Hepatocyte (in vitro differentiated cells): ENCODE data around the gene FAM171A2. TPM values are rescaled to one million over a fixed set of nuclear protein-coding genes. Genes with fewer than 3 reads are reported as not detected.

ENCODE experiments used
- DNase-seq: peaks from one replicate; pipeline ENCODE4 v3.0.0-alpha.2; 2016; ENCODE audit warnings: low spot score
- H2AFZ ChIP-seq: fragments of 200-600 bp; sonication (generic); 2 replicates; pipeline ENCODE4 v1.6.0; 2016; ENCODE audit warnings: antibody characterized with exemption, mild to moderate bottlenecking
- H3K27ac ChIP-seq: fragments of 200-600 bp; sonication (generic); 2 replicates; pipeline ENCODE4 v1.5.1; 2016; ENCODE audit warnings: mild to moderate bottlenecking
- H3K27me3 ChIP-seq: fragments of 200-600 bp; sonication (generic); 2 replicates; pipeline ENCODE4 v1.6.1; 2016
- H3K36me3 ChIP-seq: fragments of 200-600 bp; sonication (generic); replicated peaks from 2 replicates; pipeline ENCODE4 v1.5.1; 2016; ENCODE audit warnings: low read depth; ENCODE audit not compliant: insufficient read depth
- H3K4me1 ChIP-seq: fragments of 200-600 bp; sonication (generic); 2 replicates; pipeline ENCODE4 v1.5.1; 2016; ENCODE audit warnings: mild to moderate bottlenecking, moderate library complexity; ENCODE audit not compliant: insufficient read depth
- H3K4me2 ChIP-seq: fragments of 200-600 bp; sonication (generic); 2 replicates; pipeline ENCODE4 v1.6.0; 2016
- H3K4me3 ChIP-seq: fragments of 200-600 bp; sonication (generic); 2 replicates; pipeline ENCODE4 v1.5.1; 2016; ENCODE audit warnings: mild to moderate bottlenecking
- H3K79me2 ChIP-seq: fragments of 200-600 bp; sonication (generic); 2 replicates; pipeline ENCODE4 v1.6.0; 2017; ENCODE audit warnings: mild to moderate bottlenecking
- H3K9me2 ChIP-seq: fragments of 200-600 bp; sonication (generic); replicated peaks from 2 replicates; pipeline ENCODE4 v1.6.0; 2017; ENCODE audit warnings: mild to moderate bottlenecking; ENCODE audit not compliant: insufficient read depth
- H3K9me3 ChIP-seq: fragments of 200-600 bp; sonication (generic); 2 replicates; pipeline ENCODE4 v1.5.1; 2016; ENCODE audit warnings: low read depth, mild to moderate bottlenecking
- H4K20me1 ChIP-seq: fragments of 200-600 bp; sonication (generic); 2 replicates; pipeline ENCODE4 v1.6.0; 2016; ENCODE audit warnings: mild to moderate bottlenecking; ENCODE audit not compliant: insufficient read depth, poor library complexity, severe bottlenecking
- CTCF ChIP-seq: fragments of 200-600 bp; sonication (generic); IDR thresholded peaks from 2 replicates; pipeline ENCODE4 v1.5.1; 2016; ENCODE audit warnings: antibody characterized with exemption, mild to moderate bottlenecking; ENCODE audit not compliant: poor library complexity
- EZH2 ChIP-seq: fragments of 200-600 bp; sonication (generic); IDR thresholded peaks from 2 replicates; pipeline ENCODE4 v1.6.1; 2016; ENCODE audit warnings: antibody characterized with exemption, mild to moderate bottlenecking, borderline replicate concordance
- EZH2phosphoT487 ChIP-seq: fragments of 200-600 bp; sonication (generic); IDR thresholded peaks from one replicate; pipeline ENCODE4 v1.6.1; 2018; ENCODE audit warnings: antibody characterized with exemption, mild to moderate bottlenecking, low read depth, moderate library complexity; ENCODE audit not compliant: unreplicated experiment, severe bottlenecking
- WGBS: methylation state at CpG from one replicate; pipeline ENCODE4 v1.1.6; 2016; ENCODE audit warnings: low lambda C conversion rate; ENCODE audit errors: missing lambda C conversion rate; 5-methylcytosine and 5-hydroxymethylcytosine counted together
- polyA plus RNA-seq: library from polyadenylated mRNA; unstranded; fragments of >200 nt; fragmentation: Nextera tagmentation; extraction: Ambion mirVana; gene quantifications from 2 replicates; pipeline ENCODE4 v1.2.1, GENCODE V29; 2016
- total RNA-seq: library from RNA; depleted of rRNA; stranded (reverse); fragments of >200 nt; gene quantifications from 2 replicates; pipeline ENCODE4 v1.2.3, GENCODE V29; 2014

The FAM171A2 gene
- total and polyA plus RNA-seq, 2 experiments from 2014 or later = 13.9 to 22.8 TPM

- Histone ChIP-seq H2AFZ (no peak overlapping the region), H3K27ac (no peak overlapping the region), H3K79me2 (peaks cover 8% of the 10 kb centered on the region), H3K4me1 (peaks cover 24% of the 10 kb centered on the region), H3K4me3 (no peak overlapping the region), H3K27me3 (no peaks in the 10 kb centered on the region), H4K20me1 (peaks cover 13% of the 10 kb centered on the region), H3K9me3 (no peaks in the 10 kb centered on the region), H3K9me2 (no peaks in the 10 kb centered on the region), H3K36me3 (no peaks in the 10 kb centered on the region), H3K4me2 (peak overlapping the region; percentile 99)
- TF ChIP-seq CTCF (no peak), EZH2phosphoT487 (no peak), EZH2 (no peak)
- 47% methylated on average over 9 of the region's 11 CpGs for WGBS
- no peak for DNase-seq
These were observed 2.1 kb downstream of the FAM171A2 start for GRCh38 chr17:44361292-44362260.

- no peak overlapping the region for H3K4me3 ChIP-seq
- no peak overlapping the region for H2AFZ ChIP-seq
- H3K36me3 ChIP-seq = no peaks in the 10 kb centered on the region
- 58% methylated on average over 5 of the region's 5 CpGs for WGBS
- peak overlapping the region; percentile 99 for H3K4me2 ChIP-seq
- DNase-seq = peak; percentile 66
- no peaks in the 10 kb centered on the region for H3K27me3 ChIP-seq
- no peaks in the 10 kb centered on the region for H3K9me3 ChIP-seq
- H3K9me2 ChIP-seq = no peaks in the 10 kb centered on the region
- peaks cover 24% of the 10 kb centered on the region for H3K4me1 ChIP-seq
- peaks cover 13% of the 10 kb centered on the region for H4K20me1 ChIP-seq
- no peak for TF ChIP-seq EZH2
- TF ChIP-seq CTCF = no peak
- TF ChIP-seq EZH2phosphoT487 = no peak
- peaks cover 8% of the 10 kb centered on the region for H3K79me2 ChIP-seq
- no peak overlapping the region for H3K27ac ChIP-seq
These were observed 2.8 kb downstream of the FAM171A2 start for GRCh38 chr17:44360826-44361225.

GRCh38 chr17:44360144-44360533, 3.5 kb downstream of the FAM171A2 start:
- peaks cover 13% of the 10 kb centered on the region for H4K20me1 ChIP-seq
- H3K4me2 ChIP-seq = no peak overlapping the region
- no peaks in the 10 kb centered on the region for H3K9me3 ChIP-seq
- TF ChIP-seq EZH2 (no peak), EZH2phosphoT487 (no peak), CTCF (no peak)
- H3K36me3 ChIP-seq = no peaks in the 10 kb centered on the region
- H2AFZ ChIP-seq = no peak overlapping the region
- H3K4me1 ChIP-seq = peaks cover 24% of the 10 kb centered on the region
- no peak for DNase-seq
- H3K27ac ChIP-seq = no peak overlapping the region
- no peaks in the 10 kb centered on the region for H3K9me2 ChIP-seq
- H3K4me3 ChIP-seq = no peak overlapping the region
- H3K27me3 ChIP-seq = no peaks in the 10 kb centered on the region
- H3K79me2 ChIP-seq = peaks cover 8% of the 10 kb centered on the region
- 70% methylated on average over 6 of the region's 6 CpGs for WGBS
